HepG2 (cell line): ENCODE results near the gene SGPL1. TPM values are rescaled to one million over a fixed set of nuclear protein-coding genes. Genes with fewer than 3 reads are reported as not detected.

ENCODE experiments used
- ATAC-seq: fragments of 200-7000 bp; cut with Tn5 transposase; 3 replicates; pipeline ENCODE4 v1.9.1; 2020; ENCODE audit warnings: mild to moderate bottlenecking, moderate library complexity
- BruUV-seq: library from RNA; stranded (reverse); fragments of 400-500 nt; replicated peaks from 2 replicates; lab custom pipeline; 2021; lab: Mats Ljungman, UMichigan
- CTCF ChIA-PET: fragments of 300-600 bp; formaldehyde crosslinking; extraction: SDS; loops from one replicate; lab custom pipeline; 2021; ENCODE audit warnings: low total read pairs, inconsistent platforms, low intra/inter-chr PET ratio; lab: Yijun Ruan, JAX
- POLR2A ChIA-PET: fragments of 350-600 bp; sonication (Branson Sonifier 250); formaldehyde crosslinking; loops from one replicate; lab custom pipeline; 2020; ENCODE audit warnings: antibody characterized with exemption, inconsistent platforms; lab: Yijun Ruan, JAX
- DNase-seq: peaks from one replicate; pipeline ENCODE4 v3.0.0-alpha.2; 2015; ENCODE audit warnings: low spot score
- FAIRE-seq: peaks from 3 replicates; lab custom pipeline; 2011; peaks lifted over from hg19 to GRCh38; lab: Jason Lieb, UNC
- H2AFZ ChIP-seq: one replicate; pipeline ENCODE4 v1.6.1; 2011; ENCODE audit warnings: low read length, inconsistent platforms
- H3K27ac ChIP-seq: fragments of 300-600 bp; 3 replicates; pipeline ENCODE4 v1.8.0; 2011; ENCODE audit warnings: mixed run types, mild to moderate bottlenecking, mixed read lengths, low read length, inconsistent platforms; ENCODE audit not compliant: insufficient read depth; ENCODE audit errors: extremely low read length
- H3K27me3 ChIP-seq, 2 experiments: fragments of 200-600 bp in 1 of 2; 2 replicates in 1 of 2; 3 replicates in 1 of 2; pipeline versions ENCODE4 v1.6.0 to v1.8.0; 2011; ENCODE audit warnings: low read length in 2 of 2, mild to moderate bottlenecking in 2 of 2, moderate library complexity in 2 of 2, inconsistent platforms in 1 of 2; ENCODE audit not compliant: insufficient read depth in 2 of 2, control insufficient read depth in 1 of 2
- H3K36me3 ChIP-seq, 2 experiments: fragments of 200-600 bp in 1 of 2; replicated peaks in 1 of 2; 2 replicates in 1 of 2; 3 replicates in 1 of 2; pipeline versions ENCODE4 v1.5.1 to v1.8.0; 2011; ENCODE audit warnings: low read length in 2 of 2, inconsistent platforms in 1 of 2; ENCODE audit not compliant: insufficient read depth in 2 of 2, control insufficient read depth in 1 of 2
- H3K4me1 ChIP-seq: 2 replicates; pipeline ENCODE4 v1.5.1; 2012; ENCODE audit warnings: low read length, inconsistent platforms; ENCODE audit not compliant: insufficient read depth
- H3K4me2 ChIP-seq: 2 replicates; pipeline ENCODE4 v1.6.0; 2011; ENCODE audit warnings: low read depth, low read length, inconsistent platforms
- H3K4me3 ChIP-seq, 3 experiments: fragments of 200-600 bp in 1 of 3; sonication (generic), shearing (Covaris generic) in 1 of 3; replicated peaks in 1 of 3; 2 replicates each; pipeline ENCODE4 v1.5.1; 2011 to 2016; ENCODE audit warnings: low read length in 3 of 3, inconsistent platforms in 2 of 3, low read depth in 2 of 3, mild to moderate bottlenecking in 2 of 3, control low read depth in 1 of 3, mixed read lengths in 1 of 3; ENCODE audit not compliant: insufficient read depth in 1 of 3
- H3K79me2 ChIP-seq: one replicate; pipeline ENCODE4 v1.6.1; 2011; ENCODE audit warnings: low read length, inconsistent platforms; ENCODE audit not compliant: insufficient read depth
- H3K9ac ChIP-seq: 2 replicates; pipeline ENCODE4 v1.6.0; 2011; ENCODE audit warnings: mild to moderate bottlenecking, low read depth, low read length, inconsistent platforms; ENCODE audit not compliant: insufficient read depth
- H3K9me3 ChIP-seq: 2 replicates; pipeline ENCODE4 v1.5.1; 2012; ENCODE audit warnings: mild to moderate bottlenecking, low read length
- H4K20me1 ChIP-seq: 2 replicates; pipeline ENCODE4 v1.6.0; 2011; ENCODE audit warnings: inconsistent platforms, mild to moderate bottlenecking, low read length, moderate library complexity; ENCODE audit not compliant: insufficient read depth
- NFKBIZ ChIP-seq: IDR thresholded peaks from 2 replicates; pipeline ENCODE4 v1.6.1; 2018; ENCODE audit warnings: missing genetic modification reagents, missing compliant biosample characterization
- NR2F6 ChIP-seq, 2 experiments: IDR thresholded peaks; 2 replicates each; pipeline ENCODE4 v1.6.1; 2016; ENCODE audit warnings: antibody characterized with exemption in 1 of 2, mild to moderate bottlenecking in 1 of 2
- SMAD9 ChIP-seq: sonication (generic); formaldehyde crosslinking; IDR thresholded peaks from 2 replicates; pipeline ENCODE4 v1.5.1; 2020; ENCODE audit warnings: mild to moderate bottlenecking, missing genetic modification reagents
- ZBTB42 ChIP-seq: sonication (generic); formaldehyde crosslinking; IDR thresholded peaks from 2 replicates; pipeline ENCODE4 v1.5.0; 2020; ENCODE audit warnings: mild to moderate bottlenecking, missing genetic modification reagents
- ZNF282 ChIP-seq: fragments of 450-650 bp; IDR thresholded peaks from 2 replicates; pipeline ENCODE4 v1.6.1; 2018; ENCODE audit not compliant: partially characterized antibody
- WGBS: methylation state at CpG from one replicate; pipeline ENCODE4 v1.1.6; 2017; ENCODE audit warnings: low lambda C conversion rate; 5-methylcytosine and 5-hydroxymethylcytosine counted together
- in situ Hi-C: cut with HindIII; loops from 2 replicates; pipeline ENCODE4 v1.10.0; 2017; ENCODE audit warnings: low pct_unique_long_range_greater_than_20kb; ENCODE audit not compliant: extremely low pct_ligation_motif_present
- intact Hi-C: fragments of 100-400 bp; cut with micrococcal nuclease; formaldehyde crosslinking; loops from one replicate; pipeline ENCODE4 v1.10.0; 2022; ENCODE audit not compliant: unreplicated experiment
- polyA plus RNA-seq, 8 experiments: library from polyadenylated mRNA; depleted of rRNA in 3 of 8; stranded (reverse) in 7 of 8; unstranded in 1 of 8; fragments of >200 nt; fragmentation: Illumina TruSeq in 4 of 8; extraction: Trizol in 4 of 8; gene quantifications; 2 replicates each; pipeline versions ENCODE4 v1.2.1 to v1.2.3, GENCODE V29; 2011 to 2016; ENCODE audit warnings: low read depth in 4 of 8, missing spikeins in 1 of 8, mixed read lengths in 1 of 8; ENCODE audit not compliant: insufficient read depth in 1 of 8
- total RNA-seq, 5 experiments: library from RNA; depleted of rRNA; stranded (reverse); fragments of >200 nt; fragmentation: Illumina TruSeq; extraction: Trizol; gene quantifications; 2 replicates each; pipeline ENCODE4 v1.2.3, GENCODE V29; 2016; ENCODE audit warnings: low read depth in 1 of 5

The SGPL1 gene
- total and polyA plus RNA-seq, 2 of the 13 experiments (the other 11 are each of a cell fraction or from before 2014, with no cell fraction given): 17.6 to 25.0 TPM

GRCh38 chr10:70785190-70785589 lies 30.6 kb upstream of the SGPL1 start, which contains the start of gene TBATA:
TSS of gene TBATA (minus strand) at chr10:70785377. CDS start at chr10:70783379, 1,998 bp downstream.
- ATAC-seq: no peak
- Histone ChIP-seq H3K36me3 (no peaks in the 10 kb centered on the region), H3K79me2 (no peaks in the 10 kb centered on the region), H3K4me1 (no peaks in the 10 kb centered on the region), H3K9me3 (no peaks in the 10 kb centered on the region), H3K27me3 (peaks cover 8 to 18% of the 10 kb centered on the region in 2 experiments; a peak in 3 of 5 replicates), H4K20me1 (no peaks in the 10 kb centered on the region), H2AFZ (no peak within 1 kb of the TSS), H3K27ac (no peak within 1 kb of the TSS), H3K9ac (no peak within 1 kb of the TSS), H3K4me2 (no peak within 1 kb of the TSS), H3K4me3 (no peak within 1 kb of the TSS)
- 25% methylated on average over 4 of the region's 4 CpGs for WGBS
- no TSS peak for BruUV-seq
- no peak for TF ChIP-seq ZBTB42 (CRISPR knock-in tag)
- no peak for TF ChIP-seq SMAD9 (CRISPR knock-in tag)
- intact Hi-C loops (no loop called here), in situ Hi-C loops (no loop called here)
- CTCF ChIA-PET: no interaction called here
- POLR2A ChIA-PET: no interaction called here
- no peak for FAIRE-seq
- no peak for DNase-seq

- H3K4me1 ChIP-seq: no peaks in the 10 kb centered on the region
- TF ChIP-seq NR2F6 (IDR thresholded peaks at IDR 0.05) (no peak), NR2F6 (CRISPR knock-in tag; IDR thresholded peaks at IDR 0.05) (no peak), ZNF282 (no peak), NFKBIZ (CRISPR knock-in tag) (no peak)
- ChIA-PET CTCF (no interaction called here), POLR2A (no interaction called here)
- no peak for ATAC-seq
- no peak for DNase-seq
- intact Hi-C loops: no loop called here
- H3K27ac ChIP-seq: no peak overlapping the region
- BruUV-seq: no TSS peak
- H2AFZ ChIP-seq: no peak overlapping the region
- WGBS: 32% methylated on average over 5 of the region's 5 CpGs
- no peak overlapping the region for H3K9ac ChIP-seq
- H4K20me1 ChIP-seq: no peaks in the 10 kb centered on the region
- H3K27me3 ChIP-seq: peaks cover 2 to 8% of the 10 kb centered on the region in 2 experiments; a peak in 3 of 5 replicates
- in situ Hi-C loops: no loop called here
- no peak overlapping the region for H3K4me2 ChIP-seq
- H3K9me3 ChIP-seq: no peaks in the 10 kb centered on the region
- no peaks in the 10 kb centered on the region for H3K79me2 ChIP-seq
- no peak for FAIRE-seq
- no peak overlapping the region for H3K4me3 ChIP-seq
- H3K36me3 ChIP-seq: no peaks in the 10 kb centered on the region
Observed at GRCh38 chr10:70786799-70787415, 28.8 kb upstream of the SGPL1 start.
